Activated effector memory CD4-positive, alpha-beta T cell treated with Interleukin-2 at 50 U/mL for 16 hours (primary cell): ENCODE results near the gene OBP2A.
"Not testable (repeated sequence)": the region's sequence is repeated elsewhere in the genome, so short reads cannot be mapped to it uniquely, and the experiment has no call there.

Experiments used
- DNase-seq: peaks from one replicate; pipeline ENCODE4 v3.0.0-alpha.2; 2020

The OBP2A gene

GRCh38 chr9:135528842-135529435 is 17.0 kb upstream of the OBP2A start:
- not testable (repeated sequence) for DNase-seq

GRCh38 chr9:135530146-135530545 is 15.8 kb upstream of the OBP2A start:
- no peak for DNase-seq

GRCh38 chr9:135531096-135531495 is 14.8 kb upstream of the OBP2A start:
- DNase-seq = no peak

- no peak for DNase-seq
These were observed 12.8 kb upstream of the OBP2A start for GRCh38 chr9:135533113-135533512.

GRCh38 chr9:135533674-135534073 is 12.3 kb upstream of the OBP2A start:
- DNase-seq = no peak

GRCh38 chr9:135534192-135534711 is 11.7 kb upstream of the OBP2A start:
- not testable (repeated sequence) for DNase-seq

GRCh38 chr9:135534826-135535225 is 11.1 kb upstream of the OBP2A start:
- not testable (repeated sequence) for DNase-seq

- DNase-seq = not testable (repeated sequence)
These were observed 10.3 kb upstream of the OBP2A start for GRCh38 chr9:135535631-135536030.

GRCh38 chr9:135536216-135536615 is 9.7 kb upstream of the OBP2A start:
- no peak for DNase-seq

GRCh38 chr9:135543262-135543894 is 2.5 kb upstream of the OBP2A start:
- DNase-seq = not testable (repeated sequence)

GRCh38 chr9:135544981-135545635 is 818 bp upstream of the OBP2A start:
- no peak for DNase-seq

- not testable (repeated sequence) for DNase-seq
These were observed 1.1 kb downstream of the OBP2A start for GRCh38 chr9:135546792-135547617.

GRCh38 chr9:135547756-135548736 is 2.1 kb downstream of the OBP2A start:
- no peak for DNase-seq

- DNase-seq = not testable (repeated sequence)
These were observed 3.8 kb downstream of the OBP2A start for GRCh38 chr9:135549478-135550343.

- DNase-seq = no peak
These were observed 4.5 kb downstream of the OBP2A start for GRCh38 chr9:135550344-135550918.

- DNase-seq = no peak
These were observed 5.1 kb downstream of the OBP2A start for GRCh38 chr9:135551031-135551430.

GRCh38 chr9:135551456-135551855 is 5.5 kb downstream of the OBP2A start:
- DNase-seq = no peak

- no peak for DNase-seq
These were observed 6.2 kb downstream of the OBP2A start for GRCh38 chr9:135552021-135552697.

- DNase-seq = no peak
These were observed 6.8 kb downstream of the OBP2A start for GRCh38 chr9:135552698-135553171.

- no peak for DNase-seq
These were observed 8.8 kb downstream of the OBP2A start for GRCh38 chr9:135554718-135555117.
